H1 (cell line): ENCODE data around the gene DENND4B. TPM values are rescaled to one million over a fixed set of nuclear protein-coding genes. Genes with fewer than 3 reads are reported as not detected.

Source experiments
- SIN3A ChIP-seq, 2 experiments: IDR thresholded peaks in 1 of 2; conservative IDR thresholded peaks in 1 of 2; 2 replicates each; pipeline ENCODE4 v1.6.1; 2011 to 2012; ENCODE audit warnings: low read length in 2 of 2, improper control_type of control experiment in 1 of 2, low read depth in 1 of 2, mild to moderate bottlenecking in 1 of 2
- polyA plus RNA-seq, 7 experiments: library from polyadenylated mRNA; depleted of rRNA in 3 of 7; stranded (reverse) in 5 of 7; unstranded in 2 of 7; fragments of >200 nt in 5 of 7; fragments of 200-250 nt in 2 of 7; gene quantifications; 1 replicate in 5 of 7; 2 replicates in 1 of 7; 4 replicates in 1 of 7; pipeline versions ENCODE4 v1.2.1 to v1.2.3, GENCODE V29; 2011 to 2013; ENCODE audit warnings: missing spikeins in 2 of 7, mixed read lengths in 2 of 7
- total RNA-seq: library from RNA; stranded (reverse); fragmentation: NEBNext Ultra II Directional; extraction: Animal tissue kit (Norgen Biotek cat#: 25700); gene quantifications from 2 replicates; pipeline ENCODE4 v1.2.1, GENCODE V29; 2021

DENND4B gene
- total and polyA plus RNA-seq, 2 of the 8 experiments (the other 6 are each of a cell fraction or from before 2014, with no cell fraction given): 45.6 to 61.1 TPM

- TF ChIP-seq SIN3A (conservative IDR thresholded peaks at IDR 0.05 in 1 of 2, IDR thresholded peaks at IDR 0.05 in 1 of 2; ENCODE audit: low read depth in 1 of 2, low read length in 2 of 2): no peak
Measured at GRCh38 chr1:153903841-153904455, 42.6 kb downstream of the DENND4B start (continued).
